ENCODE measurements around the gene TOR3A. TPM values are rescaled to one million over a fixed set of nuclear protein-coding genes. Genes with fewer than 3 reads are reported as not detected.

Gene TOR3A
- total and polyA plus RNA-seq, 2 of the 13 experiments (the other 11 are each of a cell fraction or from before 2014, with no cell fraction given), result 14.7 to 28.4 TPM

DNA sequence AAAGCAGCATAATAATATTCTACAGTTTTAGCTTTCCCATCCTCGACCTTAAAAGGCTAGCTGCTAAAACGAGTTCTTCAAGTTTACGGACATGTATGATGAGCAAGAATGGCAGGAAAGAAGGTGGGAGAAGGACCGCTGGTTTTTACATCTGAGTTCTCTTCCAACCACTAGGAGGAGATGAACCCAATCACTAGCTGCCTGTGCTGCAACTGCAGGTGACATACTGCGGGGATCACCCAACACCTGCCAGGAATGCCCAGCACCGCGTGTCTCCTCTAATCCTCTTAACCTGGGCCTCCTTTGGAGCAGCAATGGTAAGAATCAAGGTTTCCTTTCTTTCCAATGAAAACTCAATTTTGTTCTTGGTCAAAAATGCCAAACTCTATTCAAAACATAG is 23.5 kb downstream of the TOR3A start (continued):
- no peak for TF ChIP-seq ZNF703 (CRISPR knock-in tag; IDR thresholded peaks at IDR 0.05; ENCODE audit: borderline replicate concordance)
- no peak for TF ChIP-seq AGO2 (optimal IDR thresholded peaks at IDR 0.05; ENCODE audit: low read depth, low read length)
- no peak for TF ChIP-seq RARG (CRISPR knock-in tag; IDR thresholded peaks at IDR 0.05; ENCODE audit: low read depth)
- TF ChIP-seq, protein P1, sequence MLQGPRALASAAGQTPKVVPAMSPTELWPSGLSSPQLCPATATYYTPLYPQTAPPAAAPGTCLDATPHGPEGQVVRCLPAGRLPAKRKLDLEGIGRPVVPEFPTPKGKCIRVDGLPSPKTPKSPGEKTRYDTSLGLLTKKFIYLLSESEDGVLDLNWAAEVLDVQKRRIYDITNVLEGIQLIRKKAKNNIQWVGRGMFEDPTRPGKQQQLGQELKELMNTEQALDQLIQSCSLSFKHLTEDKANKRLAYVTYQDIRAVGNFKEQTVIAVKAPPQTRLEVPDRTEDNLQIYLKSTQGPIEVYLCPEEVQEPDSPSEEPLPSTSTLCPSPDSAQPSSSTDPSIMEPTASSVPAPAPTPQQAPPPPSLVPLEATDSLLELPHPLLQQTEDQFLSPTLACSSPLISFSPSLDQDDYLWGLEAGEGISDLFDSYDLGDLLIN (CRISPR knock-in tag; IDR thresholded peaks at IDR 0.05; ENCODE audit: borderline replicate concordance), result no peak
- no peak for TF ChIP-seq ZNF230 (CRISPR knock-in tag; IDR thresholded peaks at IDR 0.05)
- TF ChIP-seq KDM6A (CRISPR knock-in tag; IDR thresholded peaks at IDR 0.05; ENCODE audit: low read depth), result no peak
- no peak for TF ChIP-seq ZNF775 (CRISPR knock-in tag; IDR thresholded peaks at IDR 0.05; ENCODE audit: borderline replicate concordance)
- no peak for TF ChIP-seq ZNF44 (CRISPR knock-in tag; IDR thresholded peaks at IDR 0.05)
- no peak for TF ChIP-seq TBX3 (IDR thresholded peaks at IDR 0.05; ENCODE audit: borderline replicate concordance)
- TF ChIP-seq ZNF878 (CRISPR knock-in tag; IDR thresholded peaks at IDR 0.05), result no peak
- no peak for TF ChIP-seq ZNF367 (CRISPR knock-in tag; IDR thresholded peaks at IDR 0.05; ENCODE audit: borderline replicate concordance)
- TF ChIP-seq ZNF788 (CRISPR knock-in tag; IDR thresholded peaks at IDR 0.05; ENCODE audit: borderline replicate concordance), result 0 out of 2 replicates have a peak, but pooled peaks have one; percentile 9
- TF ChIP-seq MXI1 (IDR thresholded peaks at IDR 0.05; ENCODE audit: borderline replicate concordance, low read depth, low read length), result no peak
- TF ChIP-seq EP300 (IDR thresholded peaks at IDR 0.05; ENCODE audit: low read depth in 2 of 2, low read length in 2 of 2), result no peak
- no peak for TF ChIP-seq EP300 (CRISPR knock-in tag; IDR thresholded peaks at IDR 0.05; ENCODE audit: borderline replicate concordance)
- TF ChIP-seq KDM5A (IDR thresholded peaks at IDR 0.05; ENCODE audit: borderline replicate concordance, low read length), result no peak
- TF ChIP-seq RXRA (CRISPR knock-in tag; IDR thresholded peaks at IDR 0.05), result no peak
- TF ChIP-seq, protein P2, sequence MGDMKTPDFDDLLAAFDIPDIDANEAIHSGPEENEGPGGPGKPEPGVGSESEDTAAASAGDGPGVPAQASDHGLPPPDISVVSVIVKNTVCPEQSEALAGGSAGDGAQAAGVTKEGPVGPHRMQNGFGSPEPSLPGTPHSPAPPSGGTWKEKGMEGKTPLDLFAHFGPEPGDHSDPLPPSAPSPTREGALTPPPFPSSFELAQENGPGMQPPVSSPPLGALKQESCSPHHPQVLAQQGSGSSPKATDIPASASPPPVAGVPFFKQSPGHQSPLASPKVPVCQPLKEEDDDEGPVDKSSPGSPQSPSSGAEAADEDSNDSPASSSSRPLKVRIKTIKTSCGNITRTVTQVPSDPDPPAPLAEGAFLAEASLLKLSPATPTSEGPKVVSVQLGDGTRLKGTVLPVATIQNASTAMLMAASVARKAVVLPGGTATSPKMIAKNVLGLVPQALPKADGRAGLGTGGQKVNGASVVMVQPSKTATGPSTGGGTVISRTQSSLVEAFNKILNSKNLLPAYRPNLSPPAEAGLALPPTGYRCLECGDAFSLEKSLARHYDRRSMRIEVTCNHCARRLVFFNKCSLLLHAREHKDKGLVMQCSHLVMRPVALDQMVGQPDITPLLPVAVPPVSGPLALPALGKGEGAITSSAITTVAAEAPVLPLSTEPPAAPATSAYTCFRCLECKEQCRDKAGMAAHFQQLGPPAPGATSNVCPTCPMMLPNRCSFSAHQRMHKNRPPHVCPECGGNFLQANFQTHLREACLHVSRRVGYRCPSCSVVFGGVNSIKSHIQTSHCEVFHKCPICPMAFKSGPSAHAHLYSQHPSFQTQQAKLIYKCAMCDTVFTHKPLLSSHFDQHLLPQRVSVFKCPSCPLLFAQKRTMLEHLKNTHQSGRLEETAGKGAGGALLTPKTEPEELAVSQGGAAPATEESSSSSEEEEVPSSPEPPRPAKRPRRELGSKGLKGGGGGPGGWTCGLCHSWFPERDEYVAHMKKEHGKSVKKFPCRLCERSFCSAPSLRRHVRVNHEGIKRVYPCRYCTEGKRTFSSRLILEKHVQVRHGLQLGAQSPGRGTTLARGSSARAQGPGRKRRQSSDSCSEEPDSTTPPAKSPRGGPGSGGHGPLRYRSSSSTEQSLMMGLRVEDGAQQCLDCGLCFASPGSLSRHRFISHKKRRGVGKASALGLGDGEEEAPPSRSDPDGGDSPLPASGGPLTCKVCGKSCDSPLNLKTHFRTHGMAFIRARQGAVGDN (CRISPR knock-in tag; IDR thresholded peaks at IDR 0.05), result peak; percentile 14; the same call in 1 of the 2 replicates
- TF ChIP-seq KLF11 (CRISPR knock-in tag; IDR thresholded peaks at IDR 0.05), result no peak
- no peak for TF ChIP-seq RFX1 (IDR thresholded peaks at IDR 0.05)

Data from HepG2 (cell line).